Measurements from ENCODE around the gene ZNF385B. TPM values are rescaled to one million over a fixed set of nuclear protein-coding genes. Genes with fewer than 3 reads are reported as not detected.

Gene ZNF385B
- total RNA-seq, 1 experiment from 2014 or later, result 9.3 TPM

GRCh38 chr2:179592167-179592936 lies 269.1 kb downstream of the ZNF385B start:
- Histone ChIP-seq H3K4me2 (ENCODE audit: low read length) (no peak overlapping the region), H3K27me3 (ENCODE audit: insufficient read depth, low read length) (no peaks in the 10 kb centered on the region), H3K36me3 (ENCODE audit: control insufficient read depth in 1 of 2, insufficient read depth in 2 of 2, low read length in 2 of 2) (no peaks in the 10 kb centered on the region), H2AFZ (ENCODE audit: low read depth, low read length, poor library complexity, severe bottlenecking) (no peak overlapping the region), H3K79me2 (ENCODE audit: insufficient read depth, low read length) (no peaks in the 10 kb centered on the region), H3K4me1 (ENCODE audit: control insufficient read depth in 1 of 2, insufficient read depth in 2 of 2, low read length in 2 of 2) (peaks cover 0 to 6% of the 10 kb centered on the region in 2 experiments; a peak in 1 of 4 replicates), H3K9me2 (ENCODE audit: insufficient read depth) (no peaks in the 10 kb centered on the region), H3K27ac (ENCODE audit: low read depth, low read length) (no peak overlapping the region), H4K20me1 (ENCODE audit: insufficient read depth) (no peaks in the 10 kb centered on the region), H3K9ac (ENCODE audit: low read length) (no peak overlapping the region), H3K9me3 (ENCODE audit: control insufficient read depth in 1 of 2, insufficient read depth in 1 of 2, low read depth in 1 of 2, low read length in 2 of 2) (no peaks in the 10 kb centered on the region), H3K4me3 (replicated peaks in 1 of 2; ENCODE audit: low read depth in 1 of 2, low read length in 2 of 2) (no peak overlapping the region)
- intact Hi-C loops (cut with micrococcal nuclease), result no loop called here
- POLR2A ChIA-PET, result no interaction called here
- RAD21 ChIA-PET (ENCODE audit: low non-redundant PET in 1 of 2, low total read pairs in 2 of 2, uncharacterized antibody in 2 of 2, unreplicated experiment in 2 of 2), result no interaction called here
- ATAC-seq (no peak), DNase-seq (ENCODE audit: low read depth, low spot score) (no peak)
- no TSS peak for BruUV-seq (replicated peaks)
- CTCF ChIA-PET, result no interaction called here
- TF ChIP-seq FOSL1 (IDR thresholded peaks at IDR 0.05; ENCODE audit: low read depth), result no peak

GRCh38 chr2:179591690-179592089 lies 269.7 kb downstream of the ZNF385B start:
- DNase-seq (ENCODE audit: low read depth, low spot score) (no peak), ATAC-seq (no peak)
- POLR2A ChIA-PET, result no interaction called here
- TF ChIP-seq JUND (IDR thresholded peaks at IDR 0.05) (no peak), ZNF274 (IDR thresholded peaks at IDR 0.05; ENCODE audit: low read depth, low read length) (no peak), ZBTB33 (IDR thresholded peaks at IDR 0.05; ENCODE audit: extremely low read depth, insufficient replicate concordance, low read length) (no peak), EZH2 (IDR thresholded peaks at IDR 0.05) (no peak), EGR1 (IDR thresholded peaks at IDR 0.05; ENCODE audit: low read depth) (no peak), CBX3 (IDR thresholded peaks at IDR 0.05; ENCODE audit: low read depth) (no peak), POLR2A (IDR thresholded peaks at IDR 0.05; ENCODE audit: borderline replicate concordance, extremely low read depth, insufficient read depth, insufficient read length) (no peak), FOSL1 (IDR thresholded peaks at IDR 0.05; ENCODE audit: low read depth) (no peak), SRF (IDR thresholded peaks at IDR 0.05; ENCODE audit: low read depth) (no peak)
- Histone ChIP-seq H3K79me2 (ENCODE audit: insufficient read depth, low read length) (no peaks in the 10 kb centered on the region), H3K9me3 (ENCODE audit: control insufficient read depth in 1 of 2, insufficient read depth in 1 of 2, low read depth in 1 of 2, low read length in 2 of 2) (no peaks in the 10 kb centered on the region), H3K9me2 (ENCODE audit: insufficient read depth) (no peaks in the 10 kb centered on the region), H3K36me3 (ENCODE audit: control insufficient read depth in 1 of 2, insufficient read depth in 2 of 2, low read length in 2 of 2) (no peaks in the 10 kb centered on the region), H3K9ac (ENCODE audit: low read length) (no peak overlapping the region), H3K4me3 (replicated peaks in 1 of 2; ENCODE audit: low read depth in 1 of 2, low read length in 2 of 2) (no peak overlapping the region), H3K4me2 (ENCODE audit: low read length) (no peak overlapping the region), H2AFZ (ENCODE audit: low read depth, low read length, poor library complexity, severe bottlenecking) (no peak overlapping the region), H3K27ac (ENCODE audit: low read depth, low read length) (no peak overlapping the region), H4K20me1 (ENCODE audit: insufficient read depth) (no peaks in the 10 kb centered on the region), H3K4me1 (ENCODE audit: control insufficient read depth in 1 of 2, insufficient read depth in 2 of 2, low read length in 2 of 2) (peaks cover 0 to 6% of the 10 kb centered on the region in 2 experiments; a peak in 1 of 4 replicates), H3K27me3 (ENCODE audit: insufficient read depth, low read length) (no peaks in the 10 kb centered on the region)
- RAD21 ChIA-PET (ENCODE audit: low non-redundant PET in 1 of 2, low total read pairs in 2 of 2, uncharacterized antibody in 2 of 2, unreplicated experiment in 2 of 2), result no interaction called here
- intact Hi-C loops (cut with micrococcal nuclease), result no loop called here
- no TSS peak for BruUV-seq (replicated peaks)
- CTCF ChIA-PET, result no interaction called here

Measured in HCT116 (cell line).